Nephron progenitor cell (in vitro differentiated cells): ENCODE results near the gene MAP3K1.

Experiments used
- DNase-seq: peaks from one replicate; pipeline ENCODE4 v3.0.0; 2021
- H3K27ac Mint-ChIP-seq: 2 replicates; pipeline ENCODE4 v1.8.0; 2021; ENCODE audit warnings: mild to moderate bottlenecking, moderate library complexity, mixed read lengths
- H3K27me3 Mint-ChIP-seq: 2 replicates; pipeline ENCODE4 v1.8.0; 2021; ENCODE audit warnings: mild to moderate bottlenecking, low read depth, mixed read lengths; ENCODE audit not compliant: poor library complexity
- H3K36me3 Mint-ChIP-seq: 2 replicates; pipeline ENCODE4 v1.8.0; 2021; ENCODE audit warnings: low read depth, mixed read lengths
- H3K4me1 Mint-ChIP-seq: 2 replicates; pipeline ENCODE4 v1.8.0; 2021; ENCODE audit warnings: mixed read lengths
- H3K4me3 Mint-ChIP-seq: 2 replicates; pipeline ENCODE4 v1.8.0; 2021; ENCODE audit warnings: mild to moderate bottlenecking, moderate library complexity, mixed read lengths
- H3K9me3 Mint-ChIP-seq: 2 replicates; pipeline ENCODE4 v1.8.0; 2021; ENCODE audit warnings: mild to moderate bottlenecking, moderate library complexity, mixed read lengths
- TF ChIP-seq, protein P1 (sequence below): fragments of 200-600 bp; sonication (generic); IDR thresholded peaks from 2 replicates; pipeline ENCODE4 v1.5.0; 2021; ENCODE audit warnings: antibody characterized with exemption

The MAP3K1 gene

DNA sequence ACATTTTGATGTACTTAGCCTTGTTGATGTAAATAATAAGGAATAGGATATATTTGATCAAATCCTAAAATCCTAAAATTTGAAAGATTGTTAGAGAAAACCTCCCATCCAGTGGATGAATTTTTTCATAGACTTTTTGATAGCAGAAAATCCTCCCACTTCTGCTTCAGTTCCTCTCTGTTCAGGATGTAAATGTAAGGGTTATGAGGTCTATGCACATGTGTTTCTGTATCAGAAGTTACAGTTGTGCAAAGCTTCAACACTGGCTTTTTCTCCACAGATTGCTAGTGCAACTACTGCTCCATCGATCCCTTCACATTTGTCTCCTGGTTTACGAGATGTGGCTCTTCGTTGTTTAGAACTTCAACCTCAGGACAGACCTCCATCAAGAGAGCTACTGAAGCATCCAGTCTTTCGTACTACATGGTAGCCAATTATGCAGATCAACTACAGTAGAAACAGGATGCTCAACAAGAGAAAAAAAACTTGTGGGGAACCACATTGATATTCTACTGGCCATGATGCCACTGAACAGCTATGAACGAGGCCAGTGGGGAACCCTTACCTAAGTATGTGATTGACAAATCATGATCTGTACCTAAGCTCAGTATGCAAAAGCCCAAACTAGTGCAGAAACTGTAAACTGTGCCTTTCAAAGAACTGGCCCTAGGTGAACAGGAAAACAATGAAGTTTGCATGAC lies 78.1 kb downstream of the MAP3K1 start:
- Mint-ChIP-seq H3K4me3 (no peak overlapping the region), H3K36me3 (peaks cover 59% of the 10 kb centered on the region), H3K27me3 (no peaks in the 10 kb centered on the region), H3K9me3 (peaks cover 16% of the 10 kb centered on the region), H3K4me1 (no peaks in the 10 kb centered on the region), H3K27ac (peak overlapping the region; percentile 20)
- TF ChIP-seq, protein P1, sequence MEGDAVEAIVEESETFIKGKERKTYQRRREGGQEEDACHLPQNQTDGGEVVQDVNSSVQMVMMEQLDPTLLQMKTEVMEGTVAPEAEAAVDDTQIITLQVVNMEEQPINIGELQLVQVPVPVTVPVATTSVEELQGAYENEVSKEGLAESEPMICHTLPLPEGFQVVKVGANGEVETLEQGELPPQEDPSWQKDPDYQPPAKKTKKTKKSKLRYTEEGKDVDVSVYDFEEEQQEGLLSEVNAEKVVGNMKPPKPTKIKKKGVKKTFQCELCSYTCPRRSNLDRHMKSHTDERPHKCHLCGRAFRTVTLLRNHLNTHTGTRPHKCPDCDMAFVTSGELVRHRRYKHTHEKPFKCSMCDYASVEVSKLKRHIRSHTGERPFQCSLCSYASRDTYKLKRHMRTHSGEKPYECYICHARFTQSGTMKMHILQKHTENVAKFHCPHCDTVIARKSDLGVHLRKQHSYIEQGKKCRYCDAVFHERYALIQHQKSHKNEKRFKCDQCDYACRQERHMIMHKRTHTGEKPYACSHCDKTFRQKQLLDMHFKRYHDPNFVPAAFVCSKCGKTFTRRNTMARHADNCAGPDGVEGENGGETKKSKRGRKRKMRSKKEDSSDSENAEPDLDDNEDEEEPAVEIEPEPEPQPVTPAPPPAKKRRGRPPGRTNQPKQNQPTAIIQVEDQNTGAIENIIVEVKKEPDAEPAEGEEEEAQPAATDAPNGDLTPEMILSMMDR: no peak
- no peak for DNase-seq

DNA sequence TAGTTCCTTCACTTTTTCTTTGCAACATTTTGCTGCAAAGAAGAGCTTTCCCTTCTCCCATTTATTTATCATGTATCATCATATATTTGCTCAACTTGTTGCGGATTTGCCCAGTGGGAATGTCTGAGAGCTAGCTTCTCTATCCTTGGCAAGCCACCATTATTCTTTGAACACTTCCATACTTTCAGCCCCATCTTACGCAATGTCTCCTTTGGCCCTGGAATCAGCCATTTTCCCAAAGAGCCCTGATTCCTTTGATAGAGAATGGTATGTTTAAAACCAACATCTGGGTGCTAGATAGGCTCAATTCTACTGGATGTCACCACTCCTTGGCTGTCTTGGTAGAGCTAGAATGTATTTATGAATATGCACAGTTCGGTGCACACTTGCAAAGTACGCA lies 81.4 kb downstream of the MAP3K1 start:
- peaks cover 4% of the 10 kb centered on the region for H3K9me3 Mint-ChIP-seq
- no peak for DNase-seq
- H3K27ac Mint-ChIP-seq: no peak overlapping the region
- TF ChIP-seq, protein P1: no peak
- no peaks in the 10 kb centered on the region for H3K27me3 Mint-ChIP-seq
- no peak overlapping the region for H3K4me3 Mint-ChIP-seq
- H3K36me3 Mint-ChIP-seq: peaks cover 26% of the 10 kb centered on the region
- H3K4me1 Mint-ChIP-seq: no peaks in the 10 kb centered on the region

DNA sequence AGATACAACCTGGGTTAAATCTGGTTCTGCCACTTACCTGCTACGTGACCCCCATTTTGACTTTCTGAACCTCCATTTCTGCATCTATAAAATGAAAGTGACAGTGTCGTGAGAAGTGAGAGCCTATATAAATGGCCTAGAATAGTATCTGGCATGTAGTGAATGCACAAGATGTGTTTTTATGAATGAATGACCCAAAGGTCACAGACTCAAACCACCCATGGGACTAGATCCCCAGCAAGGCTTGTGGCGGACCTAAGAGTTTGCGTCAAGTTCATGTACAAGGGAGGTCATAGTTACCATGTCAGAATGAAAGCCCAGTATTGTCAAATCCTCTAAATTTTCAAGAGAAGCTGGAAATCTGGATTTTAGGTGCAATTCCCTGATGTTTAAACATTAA lies 82.9 kb downstream of the MAP3K1 start:
- Mint-ChIP-seq H3K9me3 (no peaks in the 10 kb centered on the region), H3K4me3 (no peak overlapping the region), H3K27me3 (no peaks in the 10 kb centered on the region), H3K27ac (no peak overlapping the region), H3K36me3 (peaks cover 15% of the 10 kb centered on the region), H3K4me1 (no peaks in the 10 kb centered on the region)
- TF ChIP-seq, protein P1: no peak
- DNase-seq: no peak

DNA sequence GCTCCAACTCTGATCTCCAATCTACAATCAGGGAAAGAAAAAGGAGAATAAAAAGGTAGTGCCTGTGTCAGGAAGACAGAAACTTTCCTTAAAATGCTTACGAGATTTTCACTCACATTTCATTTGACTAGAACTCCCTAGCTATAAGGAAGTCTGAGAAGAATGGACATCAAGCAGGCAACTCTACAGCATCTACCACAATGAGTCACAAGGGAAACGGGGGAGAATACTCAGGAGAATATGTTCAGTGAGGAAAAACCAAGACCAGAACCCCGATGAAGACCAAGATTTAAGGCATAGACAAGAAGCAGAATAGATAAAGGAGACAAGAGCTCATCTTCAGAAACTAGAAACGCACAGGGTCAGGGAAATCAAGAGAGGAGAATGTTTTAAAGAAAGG lies 85.0 kb downstream of the MAP3K1 start:
- no peaks in the 10 kb centered on the region for H3K27me3 Mint-ChIP-seq
- H3K9me3 Mint-ChIP-seq: peaks cover 3% of the 10 kb centered on the region
- no peak overlapping the region for H3K27ac Mint-ChIP-seq
- no peaks in the 10 kb centered on the region for H3K4me1 Mint-ChIP-seq
- H3K4me3 Mint-ChIP-seq: no peak overlapping the region
- no peak for DNase-seq
- H3K36me3 Mint-ChIP-seq: peaks cover 5% of the 10 kb centered on the region
- TF ChIP-seq, protein P1: no peak

DNA sequence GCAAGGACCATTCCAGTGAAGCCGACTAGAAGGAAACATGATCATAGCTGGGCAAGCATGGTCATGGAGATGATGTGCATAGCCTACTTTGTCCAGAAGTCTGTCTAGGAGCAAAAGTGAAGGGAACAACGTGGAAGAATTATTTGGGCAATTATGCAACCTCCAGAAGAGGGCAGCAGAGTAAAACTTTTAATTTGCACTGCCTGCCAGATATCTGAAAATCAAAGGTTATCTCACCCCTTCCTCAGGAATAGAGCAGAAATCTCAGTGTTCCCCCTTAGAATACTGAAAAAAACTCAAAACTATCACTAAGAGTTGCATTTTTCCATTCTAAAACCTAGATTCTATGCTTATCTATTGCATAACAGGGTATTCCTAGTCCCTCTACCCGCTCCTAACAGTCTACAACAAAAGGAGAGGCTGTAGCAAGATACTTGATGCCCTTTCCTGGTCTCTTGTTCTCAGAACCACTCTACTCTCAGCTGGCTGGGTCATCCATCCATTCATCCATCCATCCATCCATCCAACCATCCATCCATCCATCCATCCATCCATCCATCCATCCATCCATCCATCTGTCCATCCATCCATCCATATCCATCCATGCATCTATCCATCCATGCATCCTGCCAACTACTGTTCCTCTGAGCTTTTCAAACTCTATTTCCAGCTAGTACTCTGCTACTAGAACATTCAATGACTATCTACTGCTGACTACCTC lies 85.7 kb downstream of the MAP3K1 start:
- DNase-seq: peak; percentile 28
- H3K4me3 Mint-ChIP-seq: no peak overlapping the region
- no peaks in the 10 kb centered on the region for H3K27me3 Mint-ChIP-seq
- TF ChIP-seq, protein P1: peak; percentile 70
- no peak overlapping the region for H3K27ac Mint-ChIP-seq
- peaks cover 5% of the 10 kb centered on the region for H3K36me3 Mint-ChIP-seq
- peaks cover 8% of the 10 kb centered on the region for H3K9me3 Mint-ChIP-seq
- H3K4me1 Mint-ChIP-seq: no peaks in the 10 kb centered on the region

DNA sequence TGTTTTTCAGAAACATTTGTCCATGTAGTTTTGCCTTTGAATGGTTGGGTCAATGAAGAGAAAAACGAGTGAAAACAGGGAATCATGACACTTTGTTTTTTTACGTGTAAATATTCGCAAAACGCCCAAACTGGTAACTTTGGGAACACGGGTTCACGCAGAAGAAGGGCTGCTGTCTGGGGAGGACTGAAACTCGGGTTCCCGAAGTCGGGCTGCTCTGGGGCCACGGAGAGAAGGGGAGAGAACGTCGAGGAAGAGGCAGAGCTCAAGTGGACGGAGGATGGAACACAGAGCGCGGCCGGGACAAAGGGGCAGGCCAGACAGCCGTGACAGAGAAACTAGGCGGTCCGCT lies 93.6 kb downstream of the MAP3K1 start:
- Mint-ChIP-seq H3K9me3 (peaks cover 24% of the 10 kb centered on the region), H3K27me3 (peaks cover 5% of the 10 kb centered on the region), H3K27ac (peak overlapping the region; percentile 100), H3K36me3 (peaks cover 31% of the 10 kb centered on the region), H3K4me1 (peaks cover 25% of the 10 kb centered on the region), H3K4me3 (peak overlapping the region; percentile 87)
- TF ChIP-seq, protein P1: no peak
- DNase-seq: no peak
